SK-N-MC (cell line): ENCODE results near the gene AIF1.
A peak's percentile ranks its signal among the peaks of the same experiment; 100 is the strongest.

Experiments used
- DNase-seq: peaks from one replicate; pipeline ENCODE4 v3.0.0-alpha.2; 2011; ENCODE audit warnings: low read depth, low spot score
- H3K27ac ChIP-seq: fragments of 200-600 bp; sonication (generic); 2 replicates; pipeline ENCODE4 v1.5.1; 2016; ENCODE audit warnings: mixed run types
- H3K36me3 ChIP-seq: fragments of 200-600 bp; sonication (generic); 2 replicates; pipeline ENCODE4 v1.6.1; 2017; ENCODE audit warnings: antibody characterized with exemption, low read length, mixed read lengths; ENCODE audit not compliant: insufficient read depth
- H3K4me3 ChIP-seq: fragments of 200-600 bp; sonication (generic); 2 replicates; pipeline ENCODE4 v1.5.1; 2016
- H3K9ac ChIP-seq: fragments of 200-600 bp; sonication (generic); 2 replicates; pipeline ENCODE4 v1.8.0; 2017; ENCODE audit warnings: mixed run types, mixed read lengths; ENCODE audit not compliant: insufficient read length
- H3K9me3 ChIP-seq: fragments of 200-600 bp; sonication (generic); 2 replicates; pipeline ENCODE4 v1.6.1; 2017; ENCODE audit warnings: low read depth, mild to moderate bottlenecking, antibody characterized with exemption, low read length, moderate library complexity, mixed read lengths
- EZH2 ChIP-seq: fragments of 200-600 bp; sonication (generic); IDR thresholded peaks from one replicate; pipeline ENCODE4 v1.6.1; 2017; ENCODE audit warnings: antibody characterized with exemption
- FOXP2 ChIP-seq: optimal IDR thresholded peaks from 2 replicates; pipeline ENCODE3; 2011; ENCODE audit warnings: mild to moderate bottlenecking, moderate library complexity; ENCODE audit not compliant: insufficient read depth; ENCODE audit errors: extremely low read length, control extremely low read depth
- POLR2AphosphoS5 ChIP-seq: IDR thresholded peaks from 2 replicates; pipeline ENCODE4 v1.6.1; 2012; ENCODE audit warnings: mild to moderate bottlenecking, low read depth, low read length, borderline replicate concordance

Gene AIF1

GRCh38 chr6:31657406-31658157, 42.5 kb downstream of the AIF1 start:
- H3K9me3 ChIP-seq, result no peaks in the 10 kb centered on the region
- H3K27ac ChIP-seq, result no peak overlapping the region
- no peak overlapping the region for H3K9ac ChIP-seq
- no peak for DNase-seq
- peaks cover 11% of the 10 kb centered on the region; the same call in 1 of the 2 replicates for H3K36me3 ChIP-seq
- no peak overlapping the region for H3K4me3 ChIP-seq
- TF ChIP-seq POLR2AphosphoS5 (no peak), EZH2 (no peak), FOXP2 (no peak)

GRCh38 chr6:31658158-31658688, 43.2 kb downstream of the AIF1 start:
- Histone ChIP-seq H3K9ac (no peak overlapping the region), H3K9me3 (no peaks in the 10 kb centered on the region), H3K36me3 (peaks cover 13% of the 10 kb centered on the region; the same call in 1 of the 2 replicates), H3K4me3 (no peak overlapping the region), H3K27ac (no peak overlapping the region)
- no peak for DNase-seq
- TF ChIP-seq EZH2 (no peak), FOXP2 (no peak), POLR2AphosphoS5 (no peak)

GRCh38 chr6:31658983-31659648, 44.1 kb downstream of the AIF1 start:
- Histone ChIP-seq H3K36me3 (peaks cover 20% of the 10 kb centered on the region), H3K9me3 (no peaks in the 10 kb centered on the region), H3K4me3 (peak overlapping the region; percentile 98), H3K9ac (peak overlapping the region; percentile 93), H3K27ac (no peak overlapping the region)
- no peak for TF ChIP-seq FOXP2
- DNase-seq, result no peak

DNA sequence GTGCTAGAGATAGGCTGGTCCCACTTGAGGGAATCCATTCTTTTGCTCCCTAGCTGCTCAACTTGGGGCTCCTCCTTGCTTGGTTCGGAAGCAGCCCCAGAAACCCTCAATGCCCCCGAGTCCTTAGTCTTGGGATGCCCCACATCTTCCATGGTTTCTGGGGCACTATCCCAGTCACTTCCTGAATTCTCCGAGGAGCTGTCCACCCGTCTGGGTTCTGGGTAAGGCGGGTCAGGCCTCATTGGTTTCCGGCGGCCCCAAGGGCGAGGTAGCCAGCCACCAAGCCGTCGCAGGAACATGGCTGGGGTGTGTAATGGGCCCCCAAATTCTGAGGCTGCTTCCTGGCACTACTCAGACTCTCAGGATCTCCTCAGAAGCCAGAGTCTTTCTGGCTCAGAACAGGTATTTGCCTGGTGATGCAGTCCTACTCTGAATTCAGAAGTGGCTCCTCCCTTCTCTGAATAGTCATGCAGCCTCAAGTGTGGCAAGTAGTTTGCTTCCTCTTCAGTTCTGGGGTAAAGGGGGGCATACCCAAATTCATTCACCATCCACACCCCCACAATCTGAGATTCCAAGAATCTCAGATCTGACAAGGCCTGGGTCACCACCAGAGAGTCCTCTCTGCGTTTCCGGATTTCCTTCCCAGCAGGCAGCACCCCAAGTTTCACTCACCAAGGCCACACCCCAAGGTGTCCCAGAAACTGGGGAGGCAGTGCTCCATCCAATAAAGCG, 44.8 kb downstream of the AIF1 start:
- H3K9ac ChIP-seq, result peak overlapping the region; percentile 93
- H3K4me3 ChIP-seq, result peak overlapping the region; percentile 98
- DNase-seq, result no peak
- H3K9me3 ChIP-seq, result no peaks in the 10 kb centered on the region
- H3K36me3 ChIP-seq, result peaks cover 20% of the 10 kb centered on the region
- TF ChIP-seq POLR2AphosphoS5, result no peak
- no peak for TF ChIP-seq FOXP2
- no peak for TF ChIP-seq EZH2
- H3K27ac ChIP-seq, result peak overlapping the region; percentile 72

DNA sequence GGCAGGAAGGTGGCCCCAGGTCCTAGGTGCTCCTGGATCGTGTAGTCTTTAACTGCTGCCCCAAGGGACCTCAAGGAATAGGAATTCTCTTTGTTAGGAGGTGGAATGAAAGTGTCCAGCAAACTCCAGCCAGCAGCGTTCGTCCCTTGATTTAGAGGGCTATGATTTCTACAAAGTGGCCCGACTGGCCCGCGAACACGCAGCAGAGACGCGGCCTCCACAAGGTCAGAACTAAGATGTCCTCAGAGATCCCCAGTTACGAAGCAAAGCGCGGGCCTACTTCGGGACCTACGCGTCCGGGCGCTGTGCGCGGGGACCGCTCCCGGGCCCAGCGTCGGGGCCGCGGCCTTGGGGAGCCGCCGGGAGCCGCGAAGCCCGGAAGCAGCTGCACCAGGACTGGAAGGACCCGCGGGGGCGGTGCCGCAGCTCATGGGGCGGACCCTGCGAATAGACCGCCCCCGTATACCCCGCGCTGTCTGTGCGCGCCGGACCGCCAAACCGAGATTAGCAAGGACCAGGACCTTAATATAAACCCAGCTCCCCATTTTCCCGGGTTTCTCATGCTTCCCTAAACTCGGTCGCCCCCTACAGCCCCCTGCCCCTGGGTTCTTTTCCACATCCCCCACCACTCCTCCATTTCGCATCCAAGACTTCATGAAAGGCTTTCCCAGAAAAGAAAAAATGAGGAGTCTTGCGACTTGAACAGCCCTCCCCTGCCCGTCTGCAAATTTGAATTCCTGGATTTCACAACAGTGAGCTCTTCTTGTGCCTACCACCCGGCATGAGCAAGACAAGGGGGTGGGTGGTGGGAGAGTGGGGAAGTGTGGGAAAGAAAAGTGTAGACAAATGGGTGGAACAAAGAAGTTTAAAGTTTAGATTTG, 45.6 kb downstream of the AIF1 start, which contains the start of gene C6orf47:
C6orf47 (minus strand) TSS at position 398 of the 881 bp plus-strand sequence. CDS start 831 bp downstream, outside the sequence.
- peak; percentile 18 for DNase-seq
- peak within 1 kb of the TSS; percentile 76 for H3K27ac ChIP-seq
- peaks cover 20% of the 10 kb centered on the region for H3K36me3 ChIP-seq
- TF ChIP-seq FOXP2 (no peak), POLR2AphosphoS5 (peak; percentile 91), EZH2 (no peak)
- no peaks in the 10 kb centered on the region for H3K9me3 ChIP-seq
- peak within 1 kb of the TSS; percentile 98 for H3K4me3 ChIP-seq
- peak within 1 kb of the TSS; percentile 93 for H3K9ac ChIP-seq

DNA sequence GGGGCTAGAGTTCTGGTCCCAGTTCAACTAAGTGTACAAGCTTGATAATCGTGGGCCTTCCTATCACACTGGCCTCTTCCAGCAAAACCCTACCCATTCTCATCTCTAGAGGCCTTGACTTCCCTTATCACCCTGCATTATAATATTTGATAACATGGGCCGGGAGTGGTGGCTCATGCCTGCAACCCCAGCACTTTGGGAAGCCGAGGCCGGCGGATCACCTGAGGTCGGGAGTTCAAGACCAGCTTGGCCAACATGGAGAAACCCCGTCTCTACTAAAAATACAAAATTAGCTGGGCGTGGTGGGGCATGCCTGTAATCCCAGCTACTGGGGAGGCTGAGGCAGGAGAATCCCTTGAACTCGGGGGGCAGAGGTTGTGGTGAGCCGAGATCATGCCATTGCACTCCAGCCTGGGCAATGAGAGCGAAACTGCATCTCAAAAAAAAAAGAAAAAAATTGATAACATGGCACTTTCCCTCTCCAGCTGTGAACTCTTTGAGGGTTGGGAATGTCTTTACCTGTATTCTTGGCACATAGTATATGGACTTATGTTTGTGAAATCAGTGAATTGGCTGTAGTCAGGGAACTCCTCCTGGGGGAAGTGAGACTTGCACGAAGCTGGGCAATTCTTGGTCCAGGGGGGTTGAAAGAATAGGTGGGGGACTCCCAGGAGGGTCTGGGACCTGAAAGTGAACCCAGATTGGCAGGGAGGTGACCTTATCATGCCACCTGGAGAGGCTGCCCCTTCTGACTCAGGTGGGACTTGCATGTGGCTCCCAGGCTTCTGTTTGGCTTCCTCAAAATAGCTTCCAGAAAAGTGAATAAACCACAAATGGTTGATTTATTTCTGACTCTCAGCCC, 46.5 kb downstream of the AIF1 start:
- TF ChIP-seq FOXP2, result no peak
- no peak for TF ChIP-seq EZH2
- no peak for TF ChIP-seq POLR2AphosphoS5
- Histone ChIP-seq H3K27ac (peak overlapping the region; percentile 76), H3K9ac (peak overlapping the region; percentile 93), H3K4me3 (peak overlapping the region; percentile 98), H3K36me3 (peaks cover 20% of the 10 kb centered on the region), H3K9me3 (no peaks in the 10 kb centered on the region)
- DNase-seq, result no peak
